ENCODE measurements around the gene TTR.

DNA sequence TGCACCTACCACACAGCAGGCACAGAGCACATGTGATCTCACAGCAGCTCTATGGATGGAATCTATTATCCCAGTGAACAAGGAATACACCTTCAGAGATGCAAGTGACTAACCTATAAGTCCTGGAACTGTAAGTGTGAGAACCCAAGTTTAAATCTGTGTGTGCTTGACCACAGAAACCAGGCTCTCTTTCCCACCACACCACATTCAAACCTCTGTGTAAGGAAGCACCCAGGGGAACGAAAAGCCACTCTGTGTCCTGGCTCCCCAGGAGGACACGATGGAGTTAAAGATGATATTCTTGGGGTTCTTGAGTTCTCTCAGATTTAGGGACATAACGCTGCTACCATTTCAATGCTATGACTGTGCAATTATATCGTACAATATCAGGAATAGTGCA lies 38.9 kb downstream of the TTR start:
- TF ChIP-seq, protein P1, sequence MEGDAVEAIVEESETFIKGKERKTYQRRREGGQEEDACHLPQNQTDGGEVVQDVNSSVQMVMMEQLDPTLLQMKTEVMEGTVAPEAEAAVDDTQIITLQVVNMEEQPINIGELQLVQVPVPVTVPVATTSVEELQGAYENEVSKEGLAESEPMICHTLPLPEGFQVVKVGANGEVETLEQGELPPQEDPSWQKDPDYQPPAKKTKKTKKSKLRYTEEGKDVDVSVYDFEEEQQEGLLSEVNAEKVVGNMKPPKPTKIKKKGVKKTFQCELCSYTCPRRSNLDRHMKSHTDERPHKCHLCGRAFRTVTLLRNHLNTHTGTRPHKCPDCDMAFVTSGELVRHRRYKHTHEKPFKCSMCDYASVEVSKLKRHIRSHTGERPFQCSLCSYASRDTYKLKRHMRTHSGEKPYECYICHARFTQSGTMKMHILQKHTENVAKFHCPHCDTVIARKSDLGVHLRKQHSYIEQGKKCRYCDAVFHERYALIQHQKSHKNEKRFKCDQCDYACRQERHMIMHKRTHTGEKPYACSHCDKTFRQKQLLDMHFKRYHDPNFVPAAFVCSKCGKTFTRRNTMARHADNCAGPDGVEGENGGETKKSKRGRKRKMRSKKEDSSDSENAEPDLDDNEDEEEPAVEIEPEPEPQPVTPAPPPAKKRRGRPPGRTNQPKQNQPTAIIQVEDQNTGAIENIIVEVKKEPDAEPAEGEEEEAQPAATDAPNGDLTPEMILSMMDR (conservative IDR thresholded peaks at IDR 0.05; ENCODE audit: low read length): no peak
- TF ChIP-seq EZH2phosphoT487 (IDR thresholded peaks at IDR 0.05; ENCODE audit: borderline replicate concordance): no peak

All from Loucy (cell line).